Hematopoietic multipotent progenitor cell (in vitro differentiated cells): ENCODE results near the gene EIF3K. TPM values are rescaled to one million over a fixed set of nuclear protein-coding genes. Genes with fewer than 3 reads are reported as not detected.

Source experiments
- DNase-seq, 3 donors: peaks; one replicate each; pipeline ENCODE4 v3.0.0-alpha.2; 2011 to 2015; ENCODE audit warnings: low read depth in 2 of 3, low spot score in 2 of 3
- total RNA-seq: library from RNA; depleted of rRNA; stranded (reverse); fragments of >200 nt; gene quantifications from one replicate; pipeline ENCODE4 v1.2.3, GENCODE V29; 2012

The EIF3K gene
- total RNA-seq, 1 donor: 831 TPM

- DNase-seq: no peak
Measured at GRCh38 chr19:38648769-38649304, 29.8 kb downstream of the EIF3K start.

GRCh38 chr19:38649305-38650171 is 30.6 kb downstream of the EIF3K start:
- no peak for DNase-seq

- DNase-seq: no peak
Measured at GRCh38 chr19:38650172-38650775, 31.3 kb downstream of the EIF3K start.

GRCh38 chr19:38650911-38651584 is 32.1 kb downstream of the EIF3K start:
- DNase-seq: no peak

- DNase-seq: no peak
Measured at GRCh38 chr19:38653028-38653571, 34.1 kb downstream of the EIF3K start.

GRCh38 chr19:38654628-38655055 is 35.7 kb downstream of the EIF3K start:
- DNase-seq: no peak

GRCh38 chr19:38655148-38655824 is 36.3 kb downstream of the EIF3K start:
- no peak for DNase-seq

- DNase-seq: peak in 1 of 3 donors; percentile 46
Measured at GRCh38 chr19:38656171-38656981, 37.4 kb downstream of the EIF3K start.

- no peak for DNase-seq
Measured at GRCh38 chr19:38657633-38658222, 38.7 kb downstream of the EIF3K start.

GRCh38 chr19:38658462-38659306 is 39.7 kb downstream of the EIF3K start:
- no peak for DNase-seq

GRCh38 chr19:38660724-38661123 is 41.7 kb downstream of the EIF3K start:
- no peak for DNase-seq

GRCh38 chr19:38661136-38661535 is 42.1 kb downstream of the EIF3K start:
- no peak for DNase-seq

GRCh38 chr19:38661996-38662395 is 43.0 kb downstream of the EIF3K start:
- no peak for DNase-seq

- DNase-seq: no peak
Measured at GRCh38 chr19:38662537-38663155, 43.7 kb downstream of the EIF3K start.

GRCh38 chr19:38663156-38663651 is 44.2 kb downstream of the EIF3K start:
- DNase-seq: no peak

- peak in 1 of 3 donors; percentile 52 for DNase-seq
Measured at GRCh38 chr19:38663957-38664502, 45.0 kb downstream of the EIF3K start.

- peak in 1 of 3 donors; percentile 52 for DNase-seq
Measured at GRCh38 chr19:38664503-38665211, 45.7 kb downstream of the EIF3K start.
